ENCODE data around the gene KIF26B. TPM values are rescaled to one million over a fixed set of nuclear protein-coding genes. Genes with fewer than 3 reads are reported as not detected.

Gene KIF26B
- total RNA-seq, 1 donor from 2014 or later, result 69.7 TPM

DNA sequence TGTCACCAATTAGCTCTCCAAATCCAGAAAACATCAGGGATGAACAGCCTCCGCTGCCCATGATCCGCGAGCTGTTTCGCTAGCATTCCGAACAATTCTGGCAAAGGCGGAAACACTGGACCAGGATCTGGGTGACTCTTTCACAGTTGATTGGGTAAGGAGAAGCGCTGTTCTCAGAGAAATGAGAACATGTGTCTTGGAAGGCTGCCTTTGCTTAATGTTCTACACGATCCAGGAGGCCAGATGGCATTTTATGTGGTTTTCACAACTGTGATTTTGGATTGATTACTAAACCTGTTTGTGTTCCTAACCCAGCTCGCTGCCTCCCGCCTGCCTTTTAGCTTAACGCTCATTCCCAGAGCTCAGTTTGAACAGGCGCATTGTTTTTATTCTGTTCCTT is 144.0 kb downstream of the KIF26B start:
- Mint-ChIP-seq H3K27me3 (ENCODE audit: low read depth) (no peaks in the 10 kb centered on the region), H3K27ac (no peak overlapping the region), H3K36me3 (peaks cover 2% of the 10 kb centered on the region), H3K9me3 (no peaks in the 10 kb centered on the region), H3K4me3 (no peak overlapping the region), H3K4me1 (peaks cover 13% of the 10 kb centered on the region)
- no peak for TF ChIP-seq CTCF (IDR thresholded peaks at IDR 0.05; ENCODE audit: unreplicated experiment)
- DNase-seq (ENCODE audit: low spot score in 2 of 2, unreplicated experiment in 2 of 2), result no peak

DNA sequence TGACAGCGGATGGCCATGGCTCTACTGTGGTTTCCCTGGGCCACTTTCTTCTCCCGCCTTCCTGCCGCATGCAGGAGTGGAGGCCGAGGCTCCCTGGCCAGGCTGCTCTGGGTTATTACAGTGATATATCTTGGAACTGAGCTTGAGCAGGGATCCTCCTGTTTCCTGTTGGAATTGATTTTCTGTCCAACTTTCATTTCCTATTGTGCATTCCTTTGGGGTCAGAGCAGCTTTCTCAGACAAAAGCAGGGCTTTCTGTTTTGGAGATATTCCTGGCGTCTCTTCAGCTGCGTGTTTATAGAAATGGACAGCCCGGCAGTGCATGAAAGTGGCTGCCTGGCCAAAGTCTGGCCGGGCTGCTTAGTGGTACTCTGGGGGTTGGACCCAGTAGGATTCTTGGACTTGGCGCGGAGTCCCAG is 146.4 kb downstream of the KIF26B start:
- no peak for DNase-seq (ENCODE audit: low spot score in 2 of 2, unreplicated experiment in 2 of 2)
- Mint-ChIP-seq H3K27me3 (ENCODE audit: low read depth) (no peaks in the 10 kb centered on the region), H3K27ac (peak overlapping the region; percentile 76), H3K4me3 (peak overlapping the region; percentile 30), H3K36me3 (peaks cover 2% of the 10 kb centered on the region), H3K9me3 (peaks cover 4% of the 10 kb centered on the region), H3K4me1 (peaks cover 15% of the 10 kb centered on the region)
- no peak for TF ChIP-seq CTCF (IDR thresholded peaks at IDR 0.05; ENCODE audit: unreplicated experiment)

DNA sequence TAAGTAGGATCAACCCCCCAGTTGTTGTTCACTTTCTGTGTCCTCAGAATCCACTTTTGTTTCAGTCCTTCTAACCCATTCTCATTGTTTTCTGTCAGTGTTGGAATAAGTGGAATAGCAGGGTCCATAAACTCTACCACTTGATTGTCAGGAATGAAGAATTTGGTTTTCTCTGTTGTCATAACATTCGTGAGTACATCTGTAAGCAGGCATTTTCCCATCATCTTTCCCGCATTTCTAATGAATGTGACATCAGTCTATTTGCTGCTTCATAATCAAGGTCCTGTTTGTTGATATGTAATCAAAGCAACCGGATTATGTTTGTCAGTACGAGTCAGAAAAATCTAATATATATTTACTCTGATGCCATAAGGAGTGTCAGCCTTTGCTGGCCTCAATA is 147.1 kb downstream of the KIF26B start:
- TF ChIP-seq CTCF (IDR thresholded peaks at IDR 0.05; ENCODE audit: unreplicated experiment), result no peak
- DNase-seq (ENCODE audit: low spot score in 2 of 2, unreplicated experiment in 2 of 2), result no peak
- H3K27ac Mint-ChIP-seq, result no peak overlapping the region
- H3K4me3 Mint-ChIP-seq, result no peak overlapping the region
- peaks cover 2% of the 10 kb centered on the region for H3K36me3 Mint-ChIP-seq
- no peaks in the 10 kb centered on the region for H3K27me3 Mint-ChIP-seq (ENCODE audit: low read depth)
- peaks cover 21% of the 10 kb centered on the region for H3K4me1 Mint-ChIP-seq
- peaks cover 4% of the 10 kb centered on the region for H3K9me3 Mint-ChIP-seq

DNA sequence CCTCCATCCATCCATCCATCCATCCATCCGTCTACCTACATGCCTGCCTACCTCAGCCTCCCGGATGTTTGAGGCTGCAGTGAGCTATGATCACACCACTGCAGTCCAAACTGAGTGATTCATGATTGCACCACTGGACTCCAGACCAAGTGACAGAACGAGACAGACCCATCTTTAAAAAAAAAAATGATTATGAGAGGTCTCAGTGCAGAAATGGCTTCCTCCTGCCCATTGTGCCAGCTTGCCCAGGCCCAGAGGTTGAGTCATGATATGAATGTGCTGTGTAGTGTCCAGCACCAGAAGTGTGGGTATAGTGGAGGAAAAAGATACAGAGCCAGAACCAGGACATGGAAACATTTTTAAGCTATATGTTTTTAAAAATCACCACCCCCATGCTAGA is 149.9 kb downstream of the KIF26B start:
- Mint-ChIP-seq H3K9me3 (peaks cover 4% of the 10 kb centered on the region), H3K27me3 (ENCODE audit: low read depth) (no peaks in the 10 kb centered on the region)
- TF ChIP-seq CTCF (IDR thresholded peaks at IDR 0.05; ENCODE audit: unreplicated experiment), result no peak

DNA sequence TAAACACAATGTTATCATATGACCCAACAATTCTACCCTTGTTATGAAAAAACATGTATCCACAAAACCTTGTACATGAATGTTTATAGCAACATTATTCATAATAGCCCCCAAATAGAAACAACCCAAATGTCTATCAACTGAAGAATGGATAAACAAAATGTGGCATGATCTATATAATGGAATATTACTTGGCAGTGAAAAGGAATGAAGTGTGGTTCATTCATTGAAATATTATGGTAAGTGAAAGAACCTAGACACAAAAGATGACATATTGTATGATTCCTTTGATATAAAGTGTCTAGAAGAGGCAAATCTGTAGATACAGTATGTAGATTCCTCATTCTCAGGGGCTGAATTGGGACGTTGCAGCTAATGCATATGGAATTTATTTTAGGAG is 151.2 kb downstream of the KIF26B start:
- no peak for DNase-seq (ENCODE audit: low spot score in 2 of 2, unreplicated experiment in 2 of 2)
- TF ChIP-seq CTCF (IDR thresholded peaks at IDR 0.05; ENCODE audit: unreplicated experiment), result no peak
- peaks cover 4% of the 10 kb centered on the region for H3K27me3 Mint-ChIP-seq (ENCODE audit: low read depth)
- peaks cover 4% of the 10 kb centered on the region for H3K9me3 Mint-ChIP-seq
- H3K36me3 Mint-ChIP-seq, result peaks cover 2% of the 10 kb centered on the region
- H3K27ac Mint-ChIP-seq, result no peak overlapping the region
- H3K4me1 Mint-ChIP-seq, result peaks cover 33% of the 10 kb centered on the region
- no peak overlapping the region for H3K4me3 Mint-ChIP-seq

More for the DNA sequence above, 149.9 kb downstream of the KIF26B start:
- Mint-ChIP-seq H3K4me3 (no peak overlapping the region), H3K4me1 (peaks cover 27% of the 10 kb centered on the region), H3K36me3 (peaks cover 2% of the 10 kb centered on the region), H3K27ac (no peak overlapping the region)
- no peak for DNase-seq (ENCODE audit: low spot score in 2 of 2, unreplicated experiment in 2 of 2)

Data from mesothelial cell of epicardium (in vitro differentiated cells).